ENCODE data around the gene SKP1. TPM values are rescaled to one million over a fixed set of nuclear protein-coding genes. Genes with fewer than 3 reads are reported as not detected.
A peak's percentile ranks its signal among the peaks of the same experiment; 100 is the strongest.

The SKP1 gene
- total and polyA plus RNA-seq, 9 of the 15 experiments (the other 6 are each of a cell fraction or from before 2014, with no cell fraction given) = 301 to 2,109 (median 639) TPM

GRCh38 chr5:134176511-134177368 lies at the start of gene SKP1 (continued):
- TF ChIP-seq GTF2B (IDR thresholded peaks at IDR 0.05; ENCODE audit: extremely low read depth, insufficient read length) = peak; percentile 83
- TF ChIP-seq PML (IDR thresholded peaks at IDR 0.05; ENCODE audit: low read length) = peak; percentile 93
- no peak for TF ChIP-seq POLR3A (IDR thresholded peaks at IDR 0.05; ENCODE audit: borderline replicate concordance, extremely low read depth, insufficient read depth, insufficient read length)
- TF ChIP-seq RB1 (IDR thresholded peaks at IDR 0.05; ENCODE audit: low read depth) = peak; percentile 61; the same call in 1 of the 2 replicates
- peak; percentile 86 for TF ChIP-seq CREM (IDR thresholded peaks at IDR 0.05; ENCODE audit: low read depth)
- no peak; the same call in 1 of the 2 replicates for TF ChIP-seq SIN3B (IDR thresholded peaks at IDR 0.05; ENCODE audit: low read depth)
- peak; percentile 98 for TF ChIP-seq POLR2AphosphoS5 (IDR thresholded peaks at IDR 0.05; ENCODE audit: control insufficient read depth, insufficient read depth, low read depth, low read length)
- no peak for TF ChIP-seq POU5F1 (IDR thresholded peaks at IDR 0.05; ENCODE audit: borderline replicate concordance, low read depth, low read length, partially characterized antibody)
- no peak for TF ChIP-seq DIDO1 (tag; IDR thresholded peaks at IDR 0.05; ENCODE audit: low read depth)
- no peak; the same call in 1 of the 2 replicates for TF ChIP-seq ZBTB12 (CRISPR knock-in tag; IDR thresholded peaks at IDR 0.05)
- no peak for TF ChIP-seq MTF1 (CRISPR knock-in tag; IDR thresholded peaks at IDR 0.05; ENCODE audit: borderline replicate concordance)
- TF ChIP-seq ARNT (IDR thresholded peaks at IDR 0.05) = no peak
- no peak for TF ChIP-seq CCAR2 (IDR thresholded peaks at IDR 0.05; ENCODE audit: low read depth, low read length)
- TF ChIP-seq TSC22D4 (tag; IDR thresholded peaks at IDR 0.05) = no peak
- TF ChIP-seq ZNF592 (IDR thresholded peaks at IDR 0.05) = no peak
- TF ChIP-seq ZNF707 (CRISPR knock-in tag; conservative IDR thresholded peaks at IDR 0.05) = no peak
- peak; percentile 68 for TF ChIP-seq MAX (CRISPR knock-in tag; IDR thresholded peaks at IDR 0.05)
- TF ChIP-seq ZBTB33 (CRISPR knock-in tag; IDR thresholded peaks at IDR 0.05) = 0 out of 2 replicates have a peak, but pooled peaks have one; percentile 8
- TF ChIP-seq CHD1 (IDR thresholded peaks at IDR 0.05; ENCODE audit: low read length) = peak; percentile 34

Measured in K562 (cell line).